MM.1S (cell line): ENCODE results near the gene APC2.

ENCODE experiments used
- DNase-seq: peaks from one replicate; pipeline ENCODE4 v3.0.0-alpha.2; 2015
- H2AFZ ChIP-seq: fragments of 300-600 bp; sonication (generic); 2 replicates; pipeline ENCODE4 v1.6.0; 2016; ENCODE audit warnings: antibody characterized with exemption, low read length
- H3F3A ChIP-seq: fragments of 300-600 bp; sonication (generic); 2 replicates; pipeline ENCODE4 v1.6.1; 2016; ENCODE audit warnings: mild to moderate bottlenecking, antibody characterized with exemption, low read length, moderate library complexity, mixed read lengths; ENCODE audit not compliant: insufficient read depth
- H3K27ac ChIP-seq: fragments of 300-600 bp; sonication (generic); 2 replicates; pipeline ENCODE4 v1.5.1; 2016; ENCODE audit warnings: mild to moderate bottlenecking, low read length
- H3K27me3 ChIP-seq: fragments of 300-600 bp; sonication (generic); replicated peaks from 2 replicates; pipeline ENCODE4 v1.6.0; 2016; ENCODE audit warnings: low read length; ENCODE audit not compliant: insufficient read depth
- H3K36me3 ChIP-seq: fragments of 300-600 bp; sonication (generic); replicated peaks from 2 replicates; pipeline ENCODE4 v1.6.1; 2016; ENCODE audit warnings: mild to moderate bottlenecking, low read length, mixed read lengths; ENCODE audit not compliant: insufficient read depth
- H3K4me1 ChIP-seq: fragments of 300-600 bp; sonication (generic); 2 replicates; pipeline ENCODE4 v1.6.1; 2016; ENCODE audit warnings: low read length, mixed read lengths
- H3K4me2 ChIP-seq: fragments of 300-600 bp; sonication (generic); 2 replicates; pipeline ENCODE4 v1.6.0; 2016; ENCODE audit warnings: low read depth, low read length
- H3K4me3 ChIP-seq: fragments of 300-600 bp; sonication (generic); 2 replicates; pipeline ENCODE4 v1.5.1; 2016; ENCODE audit warnings: low read length, mixed read lengths
- H3K79me2 ChIP-seq: fragments of 300-600 bp; sonication (generic); 2 replicates; pipeline ENCODE4 v1.6.1; 2016; ENCODE audit warnings: mixed run types, low read length, mixed read lengths
- H3K9ac ChIP-seq: fragments of 300-600 bp; sonication (generic); 2 replicates; pipeline ENCODE4 v1.6.1; 2016; ENCODE audit warnings: low read length, mixed read lengths
- H3K9me2 ChIP-seq: fragments of 300-600 bp; sonication (generic); replicated peaks from 2 replicates; pipeline ENCODE4 v1.6.1; 2016; ENCODE audit warnings: mild to moderate bottlenecking, low read length, mixed read lengths; ENCODE audit not compliant: insufficient read depth
- H3K9me3 ChIP-seq: fragments of 300-600 bp; sonication (generic); replicated peaks from 2 replicates; pipeline ENCODE4 v1.6.1; 2016; ENCODE audit warnings: mild to moderate bottlenecking, low read length, mixed read lengths; ENCODE audit not compliant: insufficient read depth
- H4K20me1 ChIP-seq: fragments of 300-600 bp; sonication (generic); 2 replicates; pipeline ENCODE4 v1.6.1; 2016; ENCODE audit warnings: mild to moderate bottlenecking, low read length, moderate library complexity, mixed read lengths; ENCODE audit not compliant: insufficient read depth
- EZH2 ChIP-seq: fragments of 300-600 bp; sonication (generic); optimal IDR thresholded peaks from 2 replicates; pipeline ENCODE3; 2017; ENCODE audit warnings: low read depth, mild to moderate bottlenecking, antibody characterized with exemption, low read length, mixed read lengths
- EZH2phosphoT487 ChIP-seq: fragments of 300-600 bp; sonication (generic); IDR thresholded peaks from 2 replicates; pipeline ENCODE4 v1.6.1; 2018; ENCODE audit warnings: antibody characterized with exemption, low read length
- TF ChIP-seq, protein P1 (sequence below): fragments of 300-600 bp; sonication (generic); IDR thresholded peaks from 2 replicates; pipeline ENCODE4 v1.5.1; 2016; ENCODE audit warnings: antibody characterized with exemption, low read length, mixed read lengths

The APC2 gene

DNA sequence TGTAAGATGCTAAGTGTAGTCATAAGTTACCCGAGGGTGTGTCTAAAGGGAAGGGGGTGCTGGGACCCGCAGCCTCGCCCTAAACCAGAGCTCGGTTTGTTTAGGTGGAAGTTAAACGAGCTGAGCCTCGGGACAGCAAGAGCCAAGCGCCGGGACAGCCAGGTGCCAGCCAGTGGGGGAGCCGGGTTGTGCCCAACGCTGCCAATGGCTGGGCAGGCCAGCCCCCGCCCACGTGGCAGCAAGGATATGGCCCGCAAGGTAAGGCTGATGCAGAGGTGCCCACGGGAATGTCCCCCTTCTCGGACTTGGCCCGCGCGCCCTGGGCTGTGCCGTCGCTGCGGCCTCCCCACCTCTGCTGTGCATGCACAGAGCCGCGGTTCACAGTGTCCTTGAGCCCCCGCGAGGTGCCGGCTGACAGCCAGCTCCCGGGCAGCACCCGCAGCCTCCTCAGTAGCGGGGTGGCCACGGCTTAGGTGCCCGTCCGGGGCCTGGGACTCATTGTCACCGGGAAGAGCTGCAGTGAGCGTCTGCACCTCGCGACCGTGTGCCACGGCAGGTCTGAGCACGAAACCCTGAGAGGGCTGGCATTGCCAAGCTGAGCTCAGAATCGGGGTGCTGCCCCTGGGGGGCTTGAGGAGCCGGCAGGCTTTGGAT is 21.1 kb upstream of the APC2 start:
- H3K4me3 ChIP-seq = no peak overlapping the region
- TF ChIP-seq EZH2 = no peak
- TF ChIP-seq, protein P1, sequence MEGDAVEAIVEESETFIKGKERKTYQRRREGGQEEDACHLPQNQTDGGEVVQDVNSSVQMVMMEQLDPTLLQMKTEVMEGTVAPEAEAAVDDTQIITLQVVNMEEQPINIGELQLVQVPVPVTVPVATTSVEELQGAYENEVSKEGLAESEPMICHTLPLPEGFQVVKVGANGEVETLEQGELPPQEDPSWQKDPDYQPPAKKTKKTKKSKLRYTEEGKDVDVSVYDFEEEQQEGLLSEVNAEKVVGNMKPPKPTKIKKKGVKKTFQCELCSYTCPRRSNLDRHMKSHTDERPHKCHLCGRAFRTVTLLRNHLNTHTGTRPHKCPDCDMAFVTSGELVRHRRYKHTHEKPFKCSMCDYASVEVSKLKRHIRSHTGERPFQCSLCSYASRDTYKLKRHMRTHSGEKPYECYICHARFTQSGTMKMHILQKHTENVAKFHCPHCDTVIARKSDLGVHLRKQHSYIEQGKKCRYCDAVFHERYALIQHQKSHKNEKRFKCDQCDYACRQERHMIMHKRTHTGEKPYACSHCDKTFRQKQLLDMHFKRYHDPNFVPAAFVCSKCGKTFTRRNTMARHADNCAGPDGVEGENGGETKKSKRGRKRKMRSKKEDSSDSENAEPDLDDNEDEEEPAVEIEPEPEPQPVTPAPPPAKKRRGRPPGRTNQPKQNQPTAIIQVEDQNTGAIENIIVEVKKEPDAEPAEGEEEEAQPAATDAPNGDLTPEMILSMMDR = no peak
- TF ChIP-seq EZH2phosphoT487 = no peak
- H3K4me1 ChIP-seq = no peaks in the 10 kb centered on the region
- no peak for DNase-seq
- 0 out of 2 replicates have a peak, but pooled peaks cover 2% of the 10 kb centered on the region for H4K20me1 ChIP-seq
- no peaks in the 10 kb centered on the region for H3K9me2 ChIP-seq
- no peak overlapping the region for H3K27ac ChIP-seq
- no peaks in the 10 kb centered on the region for H3F3A ChIP-seq
- H3K9ac ChIP-seq = no peak overlapping the region
- H3K4me2 ChIP-seq = no peak overlapping the region
- H3K27me3 ChIP-seq = no peaks in the 10 kb centered on the region
- no peak overlapping the region for H2AFZ ChIP-seq
- H3K36me3 ChIP-seq = peaks cover 12% of the 10 kb centered on the region; the same call in 1 of the 2 replicates
- no peaks in the 10 kb centered on the region for H3K9me3 ChIP-seq
- H3K79me2 ChIP-seq = peaks cover 67% of the 10 kb centered on the region

DNA sequence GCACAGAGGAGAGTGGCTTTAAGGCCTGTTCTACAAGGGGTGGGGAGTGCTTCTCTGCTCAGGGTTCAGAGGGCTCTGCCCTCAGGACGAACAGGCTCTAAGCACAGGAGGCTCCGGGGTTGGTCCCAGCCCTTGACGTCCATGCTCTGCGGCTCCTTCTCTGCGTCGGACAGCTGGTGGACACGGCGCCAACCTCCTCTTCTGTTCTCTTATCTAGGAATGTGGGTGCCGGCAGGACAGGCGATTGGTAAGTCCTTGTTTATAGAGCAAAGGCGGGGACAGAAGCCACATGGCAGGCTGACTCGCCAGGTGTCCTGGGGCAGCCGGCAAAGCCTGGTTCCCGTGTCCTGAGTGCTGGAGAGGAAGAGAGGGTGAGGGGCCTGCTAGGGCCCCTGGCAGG is 20.2 kb upstream of the APC2 start:
- Histone ChIP-seq H3K4me1 (no peaks in the 10 kb centered on the region), H3K27me3 (no peaks in the 10 kb centered on the region), H3K4me2 (no peak overlapping the region), H3K79me2 (peaks cover 64% of the 10 kb centered on the region), H3K9me2 (no peaks in the 10 kb centered on the region), H3K27ac (no peak overlapping the region), H3K9ac (no peak overlapping the region), H3K36me3 (peaks cover 12% of the 10 kb centered on the region; the same call in 1 of the 2 replicates), H3K4me3 (no peak overlapping the region), H3F3A (0 out of 2 replicates have a peak, but pooled peaks cover 6% of the 10 kb centered on the region), H2AFZ (no peak overlapping the region), H4K20me1 (0 out of 2 replicates have a peak, but pooled peaks cover 2% of the 10 kb centered on the region), H3K9me3 (no peaks in the 10 kb centered on the region)
- no peak for DNase-seq
- no peak for TF ChIP-seq EZH2
- no peak for TF ChIP-seq EZH2phosphoT487
- TF ChIP-seq, protein P1 = no peak

DNA sequence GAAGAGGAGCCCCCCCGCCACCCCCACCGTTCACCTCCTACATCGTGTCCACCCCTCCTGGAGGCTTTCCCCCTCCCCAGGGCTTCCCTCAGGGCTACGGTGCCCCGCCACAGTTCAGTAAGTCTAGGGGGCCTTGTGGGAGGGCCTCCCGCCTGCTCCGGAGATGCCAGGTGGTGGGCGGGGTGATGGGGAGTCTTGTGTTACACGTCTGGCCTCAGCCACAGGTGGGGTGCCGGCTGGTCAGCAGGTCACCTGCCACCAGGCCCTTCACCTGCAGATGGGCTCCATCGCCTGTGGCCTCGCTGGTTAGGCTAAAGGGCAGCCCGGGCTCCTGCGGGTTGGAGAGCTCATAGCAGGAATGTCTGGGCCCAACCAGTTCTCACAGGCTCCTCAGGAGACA is 19.7 kb upstream of the APC2 start:
- H3K9me2 ChIP-seq = no peaks in the 10 kb centered on the region
- no peak overlapping the region for H3K27ac ChIP-seq
- peaks cover 8% of the 10 kb centered on the region; the same call in 1 of the 2 replicates for H3K36me3 ChIP-seq
- no peak overlapping the region for H3K4me2 ChIP-seq
- H3K79me2 ChIP-seq = peaks cover 59% of the 10 kb centered on the region
- 0 out of 2 replicates have a peak, but pooled peaks cover 6% of the 10 kb centered on the region for H3F3A ChIP-seq
- H2AFZ ChIP-seq = no peak overlapping the region
- no peaks in the 10 kb centered on the region for H3K27me3 ChIP-seq
- H3K9me3 ChIP-seq = no peaks in the 10 kb centered on the region
- no peak overlapping the region for H3K4me3 ChIP-seq
- 0 out of 2 replicates have a peak, but pooled peaks cover 2% of the 10 kb centered on the region for H4K20me1 ChIP-seq
- H3K4me1 ChIP-seq = no peaks in the 10 kb centered on the region
- no peak for DNase-seq
- H3K9ac ChIP-seq = no peak overlapping the region
- TF ChIP-seq, protein P1 = no peak
- no peak for TF ChIP-seq EZH2phosphoT487
- TF ChIP-seq EZH2 = no peak
